Endothelial cell of hepatic sinusoid (primary cell): Measurements from ENCODE around the gene EIF1.

Source experiments
- in situ Hi-C: cut with HindIII; loops from 2 replicates; pipeline ENCODE4 v1.10.0; 2017; ENCODE audit warnings: low sequenced_read_pairs

EIF1 gene

GRCh38 chr17:41734139-41734948, 45.7 kb downstream of the EIF1 start, which contains the start of gene HAP1:
Gene HAP1 (minus strand): TSS chr17:41734643. CDS start chr17:41734634, 9 bp downstream.
- in situ Hi-C loops = no loop called here

- in situ Hi-C loops = no loop called here
Observed at GRCh38 chr17:41734949-41735313, 46.2 kb downstream of the EIF1 start.

- in situ Hi-C loops = no loop called here
Observed at GRCh38 chr17:41735744-41736143, 47.1 kb downstream of the EIF1 start.

- in situ Hi-C loops = no loop called here
Observed at GRCh38 chr17:41736983-41737679, 48.4 kb downstream of the EIF1 start.

GRCh38 chr17:41737680-41738023, 49.0 kb downstream of the EIF1 start:
- in situ Hi-C loops = no loop called here

- in situ Hi-C loops = no loop called here
Observed at GRCh38 chr17:41738077-41738800, 49.6 kb downstream of the EIF1 start.

GRCh38 chr17:41738801-41739112, 50.1 kb downstream of the EIF1 start:
- in situ Hi-C loops = no loop called here

GRCh38 chr17:41739661-41740352, 51.1 kb downstream of the EIF1 start:
- in situ Hi-C loops = loop anchor here (5.0 kb wide), 1 partner anchor 33 kb away; no protein-coding TSS in a partner anchor

- in situ Hi-C loops = loop anchor here (5.0 kb wide), 1 partner anchor 33 kb away; no protein-coding TSS in a partner anchor
Observed at GRCh38 chr17:41740506-41740905, 51.8 kb downstream of the EIF1 start.

GRCh38 chr17:41741709-41742108, 53.0 kb downstream of the EIF1 start:
- in situ Hi-C loops = loop anchor here (5.0 kb wide), 1 partner anchor 34 kb away; no protein-coding TSS in a partner anchor
